ENCODE data around the gene LRRC43. TPM values are rescaled to one million over a fixed set of nuclear protein-coding genes. Genes with fewer than 3 reads are reported as not detected.

LRRC43 gene
- total RNA-seq, 1 donor from 2014 or later = under 0.01 TPM

DNA sequence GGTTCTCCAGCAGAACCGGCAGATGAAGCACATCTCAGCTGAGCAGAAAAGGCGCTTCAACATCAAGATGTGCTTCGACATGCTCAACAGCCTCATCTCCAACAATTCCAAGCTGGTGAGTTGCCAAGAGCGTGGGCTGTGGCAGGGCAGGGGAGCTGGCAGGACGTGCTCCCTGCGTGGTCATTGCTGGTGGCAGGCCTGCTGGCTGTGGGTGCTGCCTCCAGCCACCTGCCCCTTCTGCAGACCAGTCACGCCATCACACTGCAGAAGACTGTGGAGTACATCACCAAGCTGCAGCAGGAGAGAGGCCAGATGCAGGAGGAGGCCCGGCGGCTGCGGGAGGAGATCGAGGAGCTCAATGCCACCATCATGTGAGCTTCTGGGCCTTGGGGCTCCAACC is 44.7 kb upstream of the LRRC43 start:
- peaks cover 46% of the 10 kb centered on the region for H3K36me3 ChIP-seq (ENCODE audit: control insufficient read depth, insufficient read depth, low read length)
- H3K4me3 ChIP-seq (ENCODE audit: low read depth, low read length) = no peak overlapping the region
- TF ChIP-seq, protein P1, sequence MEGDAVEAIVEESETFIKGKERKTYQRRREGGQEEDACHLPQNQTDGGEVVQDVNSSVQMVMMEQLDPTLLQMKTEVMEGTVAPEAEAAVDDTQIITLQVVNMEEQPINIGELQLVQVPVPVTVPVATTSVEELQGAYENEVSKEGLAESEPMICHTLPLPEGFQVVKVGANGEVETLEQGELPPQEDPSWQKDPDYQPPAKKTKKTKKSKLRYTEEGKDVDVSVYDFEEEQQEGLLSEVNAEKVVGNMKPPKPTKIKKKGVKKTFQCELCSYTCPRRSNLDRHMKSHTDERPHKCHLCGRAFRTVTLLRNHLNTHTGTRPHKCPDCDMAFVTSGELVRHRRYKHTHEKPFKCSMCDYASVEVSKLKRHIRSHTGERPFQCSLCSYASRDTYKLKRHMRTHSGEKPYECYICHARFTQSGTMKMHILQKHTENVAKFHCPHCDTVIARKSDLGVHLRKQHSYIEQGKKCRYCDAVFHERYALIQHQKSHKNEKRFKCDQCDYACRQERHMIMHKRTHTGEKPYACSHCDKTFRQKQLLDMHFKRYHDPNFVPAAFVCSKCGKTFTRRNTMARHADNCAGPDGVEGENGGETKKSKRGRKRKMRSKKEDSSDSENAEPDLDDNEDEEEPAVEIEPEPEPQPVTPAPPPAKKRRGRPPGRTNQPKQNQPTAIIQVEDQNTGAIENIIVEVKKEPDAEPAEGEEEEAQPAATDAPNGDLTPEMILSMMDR (IDR thresholded peaks at IDR 0.05; ENCODE audit: insufficient read depth, low read length, severe bottlenecking) = no peak
- DNase-seq (ENCODE audit: low read depth) (no peak), FAIRE-seq (peak; percentile 64)
- H3K27me3 ChIP-seq (ENCODE audit: control insufficient read depth, insufficient read depth, low read length) = no peaks in the 10 kb centered on the region

DNA sequence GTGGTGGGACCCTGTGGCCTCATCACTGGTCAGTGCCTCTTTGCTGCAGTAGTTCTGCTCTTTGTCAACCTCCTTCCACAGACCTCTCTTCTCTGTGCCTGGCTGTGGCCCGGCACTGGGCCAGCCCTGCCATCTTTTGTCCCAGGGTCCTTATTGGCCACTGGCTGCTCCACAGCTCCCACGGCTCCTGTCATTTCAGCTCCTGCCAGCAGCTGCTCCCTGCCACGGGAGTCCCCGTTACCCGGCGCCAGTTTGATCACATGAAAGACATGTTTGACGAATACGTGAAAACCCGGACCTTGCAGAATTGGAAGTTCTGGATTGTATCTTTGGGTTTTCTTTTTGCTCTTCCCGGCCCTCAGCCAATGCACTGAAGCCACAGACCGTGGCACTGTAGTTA is 44.3 kb upstream of the LRRC43 start:
- TF ChIP-seq, protein P1 (IDR thresholded peaks at IDR 0.05; ENCODE audit: insufficient read depth, low read length, severe bottlenecking) = no peak
- peaks cover 44% of the 10 kb centered on the region for H3K36me3 ChIP-seq (ENCODE audit: control insufficient read depth, insufficient read depth, low read length)
- DNase-seq (ENCODE audit: low read depth) (no peak), FAIRE-seq (no peak)
- H3K27me3 ChIP-seq (ENCODE audit: control insufficient read depth, insufficient read depth, low read length) = no peaks in the 10 kb centered on the region
- H3K4me3 ChIP-seq (ENCODE audit: low read depth, low read length) = no peak overlapping the region

DNA sequence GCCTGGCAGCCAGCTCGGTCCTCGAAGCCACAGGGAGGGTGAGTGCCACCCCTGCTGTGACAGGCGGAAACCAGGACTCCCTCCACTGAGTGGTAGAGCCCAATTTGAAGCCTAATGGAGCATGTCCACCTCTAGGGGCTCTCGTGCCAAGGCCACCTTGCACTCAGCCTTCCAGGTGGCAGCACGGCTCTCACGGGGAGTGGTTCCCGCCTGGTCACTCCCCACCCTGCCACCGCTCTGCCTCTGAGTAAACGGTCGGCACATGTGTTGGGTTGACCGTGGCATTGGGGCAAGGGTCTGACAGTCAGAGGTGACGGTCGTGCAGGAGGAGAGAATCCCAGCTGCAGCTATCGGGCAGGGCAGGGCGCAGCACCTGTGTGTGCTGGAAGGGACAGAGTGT is 43.7 kb upstream of the LRRC43 start:
- Histone ChIP-seq H3K27me3 (ENCODE audit: control insufficient read depth, insufficient read depth, low read length) (no peaks in the 10 kb centered on the region), H3K36me3 (ENCODE audit: control insufficient read depth, insufficient read depth, low read length) (peaks cover 43% of the 10 kb centered on the region), H3K4me3 (ENCODE audit: low read depth, low read length) (no peak overlapping the region)
- FAIRE-seq = no peak
- no peak for DNase-seq (ENCODE audit: low read depth)
- TF ChIP-seq, protein P1 (IDR thresholded peaks at IDR 0.05; ENCODE audit: insufficient read depth, low read length, severe bottlenecking) = no peak

DNA sequence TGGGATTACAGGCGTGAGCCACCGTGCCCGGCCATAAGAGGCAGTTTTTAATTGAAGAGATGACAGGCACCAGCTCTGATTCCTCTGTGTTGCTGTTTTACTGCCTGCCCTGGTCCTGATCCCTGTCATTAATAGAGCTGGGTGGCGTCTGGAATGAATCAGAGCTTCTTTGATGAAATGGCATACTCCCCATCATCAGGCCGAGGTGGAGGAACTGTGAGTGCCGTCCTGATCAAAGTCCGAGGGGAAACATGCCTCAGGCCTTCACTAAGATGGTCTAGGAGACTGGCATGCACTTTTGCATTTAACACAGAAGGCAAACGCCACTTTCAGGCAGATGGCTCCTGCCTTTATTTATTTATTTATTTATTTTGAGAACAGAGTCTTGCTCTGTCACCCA is 43.0 kb upstream of the LRRC43 start:
- DNase-seq (ENCODE audit: low read depth) (no peak), FAIRE-seq (peak; percentile 28)
- H3K4me3 ChIP-seq (ENCODE audit: low read depth, low read length) = no peak overlapping the region
- TF ChIP-seq, protein P1 (IDR thresholded peaks at IDR 0.05; ENCODE audit: insufficient read depth, low read length, severe bottlenecking) = no peak
- peaks cover 43% of the 10 kb centered on the region for H3K36me3 ChIP-seq (ENCODE audit: control insufficient read depth, insufficient read depth, low read length)
- no peaks in the 10 kb centered on the region for H3K27me3 ChIP-seq (ENCODE audit: control insufficient read depth, insufficient read depth, low read length)

DNA sequence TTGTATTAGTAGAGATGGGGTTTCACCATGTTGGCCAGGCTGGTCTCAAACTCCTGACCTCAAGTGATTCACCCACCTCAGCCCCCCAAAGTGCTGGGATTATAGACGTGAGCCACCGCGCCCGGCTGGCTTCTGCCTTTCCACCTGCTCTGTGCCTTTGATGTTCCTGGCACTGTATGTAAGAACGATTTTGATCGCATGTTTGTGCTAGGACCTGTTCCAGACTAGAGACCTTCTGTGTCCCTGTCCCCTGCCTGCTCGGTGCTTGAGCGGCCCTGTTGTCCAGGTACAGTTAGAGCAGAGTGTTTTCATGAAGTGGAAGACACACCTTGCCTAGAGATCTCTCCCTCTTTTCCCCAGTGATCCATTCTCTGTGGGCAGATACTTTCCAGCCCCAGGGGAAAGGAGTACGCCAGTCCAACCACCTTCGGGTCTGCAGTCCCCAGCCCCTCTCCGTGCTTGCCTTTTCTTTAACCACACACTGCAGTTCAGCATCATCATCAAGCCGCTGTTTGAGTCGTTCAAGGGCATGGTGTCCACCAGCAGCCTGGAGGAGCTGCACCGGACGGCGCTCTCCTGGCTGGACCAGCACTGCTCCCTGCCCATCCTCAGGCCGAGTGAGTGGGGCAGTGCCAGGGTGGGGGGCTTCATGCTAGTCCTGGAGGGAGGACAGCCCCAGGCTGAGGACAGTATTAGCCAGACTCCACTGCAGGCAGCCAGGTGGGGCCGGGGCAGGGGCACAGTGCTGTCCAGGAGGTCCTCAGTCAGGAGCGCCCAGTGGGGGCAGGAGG is 42.3 kb upstream of the LRRC43 start:
- peak; percentile 47 for FAIRE-seq
- no peak for DNase-seq (ENCODE audit: low read depth)
- Histone ChIP-seq H3K4me3 (ENCODE audit: low read depth, low read length) (no peak overlapping the region), H3K36me3 (ENCODE audit: control insufficient read depth, insufficient read depth, low read length) (peaks cover 36% of the 10 kb centered on the region), H3K27me3 (ENCODE audit: control insufficient read depth, insufficient read depth, low read length) (no peaks in the 10 kb centered on the region)
- TF ChIP-seq, protein P1 (IDR thresholded peaks at IDR 0.05; ENCODE audit: insufficient read depth, low read length, severe bottlenecking) = no peak
